ENCODE measurements around the gene PPP2R3C.

GRCh38 chr14:35134329-35135123, 12.7 kb upstream of the PPP2R3C start:
- TF ChIP-seq POLR2A (IDR thresholded peaks at IDR 0.05; ENCODE audit: low read length), result no peak
- TF ChIP-seq GATA1 (IDR thresholded peaks at IDR 0.05; ENCODE audit: low read depth, low read length), result no peak

Data from erythroblast (primary cell).